ENCODE results near the gene IRX4.

IRX4 gene

DNA sequence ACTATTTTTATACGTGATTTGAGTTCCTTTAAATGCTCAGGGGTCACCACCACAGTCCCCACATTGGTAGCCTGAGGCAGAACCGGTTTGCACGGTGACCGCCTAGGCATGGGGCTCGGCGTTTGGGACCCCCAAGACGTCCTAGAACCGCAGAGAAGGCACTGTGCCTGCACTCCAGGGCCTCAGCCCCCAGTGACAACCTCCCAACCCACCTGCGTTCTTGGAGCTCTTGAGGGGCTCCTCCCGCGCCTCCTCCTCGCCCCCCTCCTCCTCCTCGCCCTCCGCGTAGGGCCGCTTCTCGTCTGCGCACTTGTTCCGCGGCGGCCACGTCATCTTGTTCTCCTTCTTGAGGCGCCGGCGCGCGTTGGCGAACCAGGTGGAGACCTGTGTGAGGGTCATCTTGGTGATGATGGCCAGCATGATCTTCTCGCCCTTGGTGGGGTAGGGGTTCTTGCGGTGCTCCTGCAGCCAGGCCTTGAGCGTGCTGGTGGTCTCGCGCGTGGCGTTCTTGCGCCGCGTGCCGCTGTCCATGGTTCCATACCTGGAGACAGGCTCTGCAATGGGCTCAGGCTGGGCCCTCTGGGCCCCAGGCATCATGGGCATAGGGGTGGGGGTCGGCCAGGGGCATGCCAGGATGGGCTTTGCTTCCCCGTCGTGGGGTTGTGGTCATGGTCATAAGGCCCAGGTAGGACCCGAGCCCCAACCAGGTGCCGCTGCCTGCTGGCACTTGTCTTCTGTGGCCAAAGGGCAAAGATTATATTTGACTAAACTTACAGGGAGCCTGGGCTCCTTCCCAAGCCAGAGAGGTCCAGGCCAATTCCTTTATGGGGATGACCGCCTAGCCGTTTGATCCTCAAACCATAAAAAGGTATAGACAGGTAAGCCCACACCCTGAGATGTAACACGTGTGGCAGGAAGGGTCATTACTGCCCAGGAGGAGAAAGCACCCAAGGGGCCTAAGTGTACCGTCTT lies 3.1 kb downstream of the IRX4 start:
- TF ChIP-seq Cebpa-rat (IDR thresholded peaks at IDR 0.05) = no peak
- peaks cover 16 to 45% (median 34%) of the 10 kb centered on the region in 11 experiments for H3K9me3 ChIP-seq (replicated peaks in 1 of 11)
- no peak overlapping the region for H3K4me3 ChIP-seq
- H3K27me3 ChIP-seq = peaks cover 100% of the 10 kb centered on the region in 11 experiments
- no peak overlapping the region for H3K4me2 ChIP-seq
- H3K4me1 ChIP-seq = peaks cover 18 to 47% (median 32%) of the 10 kb centered on the region in 10 experiments
- H3K27ac ChIP-seq = no peak overlapping the region
- H3K36me3 ChIP-seq = no peaks in the 10 kb centered on the region
- no peak overlapping the region for H3K9ac ChIP-seq
- H4K20me1 ChIP-seq = peaks cover 0 to 80% (median 52%) of the 10 kb centered on the region in 11 experiments; a peak in 18 of 22 replicates

- Histone ChIP-seq H3K4me3 (0 out of 20 replicates have a peak overlapping the region, but pooled peaks of 1 of the 10 experiments have one; percentile 15), H3K27me3 (peaks cover 100% of the 10 kb centered on the region in 11 experiments), H3K9ac (no peak overlapping the region)
Observed at GRCh38 chr5:1878050-1878849, 4.5 kb downstream of the IRX4 start.

DNA sequence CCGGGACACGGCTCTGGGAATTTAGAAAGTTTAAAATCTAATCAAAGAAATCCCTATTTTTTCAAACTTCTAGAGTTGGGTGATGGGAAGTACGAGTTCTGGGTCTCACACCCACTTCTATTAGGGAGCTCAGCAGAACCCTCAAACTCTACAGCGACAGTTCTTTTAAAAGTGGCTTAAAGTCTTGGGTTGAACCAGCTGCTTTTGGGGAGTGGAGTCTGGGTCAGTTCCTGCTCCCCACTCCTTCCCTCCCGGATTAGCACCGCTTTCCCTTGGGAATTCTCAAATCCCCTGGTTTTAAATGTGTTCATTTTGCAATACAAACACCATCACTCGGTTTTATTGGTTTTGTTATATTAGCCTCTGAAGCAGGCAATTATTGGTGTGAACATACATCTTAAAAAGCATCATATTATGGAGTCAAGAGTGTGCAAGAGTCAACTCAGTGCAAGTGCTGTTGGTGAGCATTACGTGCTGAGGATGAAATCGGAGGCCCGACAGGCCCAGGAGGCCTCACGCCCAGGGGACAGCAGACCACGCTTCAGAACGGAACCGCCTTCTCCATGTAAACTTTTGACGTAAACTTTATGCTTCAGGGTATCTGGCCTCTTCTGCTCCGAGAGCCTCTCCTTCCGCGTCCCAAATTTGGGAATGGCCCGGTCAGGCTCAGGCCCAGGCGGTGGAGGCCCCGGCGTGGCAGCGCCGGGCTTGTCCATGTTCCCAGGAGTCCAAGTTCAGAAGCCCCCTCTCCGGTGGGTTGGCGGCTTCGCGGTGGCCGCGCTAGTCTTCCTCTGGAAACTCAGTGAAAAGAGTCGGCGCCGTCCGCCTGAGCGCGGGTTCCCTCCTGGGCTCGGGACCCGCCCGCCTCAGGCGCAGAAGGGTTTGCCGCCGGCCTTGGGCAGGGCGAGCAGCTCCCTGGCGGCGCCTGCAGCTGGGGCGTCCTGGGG lies 5.3 kb downstream of the IRX4 start:
- Histone ChIP-seq H3K4me3 (peak overlapping the region in 2 of 10 experiments; percentile 17 to 33; a peak in 3 of 20 replicates), H3K27me3 (peaks cover 100% of the 10 kb centered on the region in 11 experiments)

More at GRCh38 chr5:1878050-1878849, 4.5 kb downstream of the IRX4 start:
- H3K36me3 ChIP-seq = no peaks in the 10 kb centered on the region
- no peak overlapping the region for H3K27ac ChIP-seq
- peaks cover 0 to 81% (median 46%) of the 10 kb centered on the region in 11 experiments; a peak in 18 of 22 replicates for H4K20me1 ChIP-seq
- TF ChIP-seq Cebpa-rat (IDR thresholded peaks at IDR 0.05) = no peak
- H3K4me2 ChIP-seq = no peak overlapping the region
- H3K4me1 ChIP-seq = peaks cover 23 to 46% (median 36%) of the 10 kb centered on the region in 10 experiments
- peaks cover 16 to 45% (median 34%) of the 10 kb centered on the region in 11 experiments for H3K9me3 ChIP-seq (replicated peaks in 1 of 11)

GRCh38 chr5:1876660-1877064 lies 6.1 kb downstream of the IRX4 start:
- Histone ChIP-seq H3K9me3 (replicated peaks in 1 of 11) (peaks cover 13 to 35% (median 25%) of the 10 kb centered on the region in 11 experiments), H3K27me3 (peaks cover 98 to 100% (median 99%) of the 10 kb centered on the region in 11 experiments), H3K9ac (no peak overlapping the region), H4K20me1 (peaks cover 0 to 73% (median 39%) of the 10 kb centered on the region in 11 experiments; a peak in 18 of 22 replicates), H3K4me2 (peak overlapping the region in 9 of 11 experiments; percentile 7 to 78 (median 51); a peak in 12 of 22 replicates), H3K27ac (no peak overlapping the region), H3K36me3 (no peaks in the 10 kb centered on the region), H3K4me1 (peaks cover 19 to 36% (median 31%) of the 10 kb centered on the region in 10 experiments), H3K4me3 (peak overlapping the region in 3 of 10 experiments; percentile 17 to 33 (median 31); a peak in 5 of 20 replicates)
- no peak for TF ChIP-seq Cebpa-rat (IDR thresholded peaks at IDR 0.05)

More for the DNA sequence above, 5.3 kb downstream of the IRX4 start:
- H4K20me1 ChIP-seq = peaks cover 0 to 79% (median 40%) of the 10 kb centered on the region in 11 experiments; a peak in 18 of 22 replicates
- H3K36me3 ChIP-seq = no peaks in the 10 kb centered on the region
- H3K27ac ChIP-seq = no peak overlapping the region
- H3K4me2 ChIP-seq = peak overlapping the region in 5 of 11 experiments; percentile 7 to 78 (median 62); a peak in 6 of 22 replicates
- peaks cover 16 to 40% (median 31%) of the 10 kb centered on the region in 11 experiments for H3K9me3 ChIP-seq (replicated peaks in 1 of 11)
- no peak overlapping the region for H3K9ac ChIP-seq
- H3K4me1 ChIP-seq = peaks cover 23 to 42% (median 37%) of the 10 kb centered on the region in 10 experiments
- no peak for TF ChIP-seq Cebpa-rat (IDR thresholded peaks at IDR 0.05)

DNA sequence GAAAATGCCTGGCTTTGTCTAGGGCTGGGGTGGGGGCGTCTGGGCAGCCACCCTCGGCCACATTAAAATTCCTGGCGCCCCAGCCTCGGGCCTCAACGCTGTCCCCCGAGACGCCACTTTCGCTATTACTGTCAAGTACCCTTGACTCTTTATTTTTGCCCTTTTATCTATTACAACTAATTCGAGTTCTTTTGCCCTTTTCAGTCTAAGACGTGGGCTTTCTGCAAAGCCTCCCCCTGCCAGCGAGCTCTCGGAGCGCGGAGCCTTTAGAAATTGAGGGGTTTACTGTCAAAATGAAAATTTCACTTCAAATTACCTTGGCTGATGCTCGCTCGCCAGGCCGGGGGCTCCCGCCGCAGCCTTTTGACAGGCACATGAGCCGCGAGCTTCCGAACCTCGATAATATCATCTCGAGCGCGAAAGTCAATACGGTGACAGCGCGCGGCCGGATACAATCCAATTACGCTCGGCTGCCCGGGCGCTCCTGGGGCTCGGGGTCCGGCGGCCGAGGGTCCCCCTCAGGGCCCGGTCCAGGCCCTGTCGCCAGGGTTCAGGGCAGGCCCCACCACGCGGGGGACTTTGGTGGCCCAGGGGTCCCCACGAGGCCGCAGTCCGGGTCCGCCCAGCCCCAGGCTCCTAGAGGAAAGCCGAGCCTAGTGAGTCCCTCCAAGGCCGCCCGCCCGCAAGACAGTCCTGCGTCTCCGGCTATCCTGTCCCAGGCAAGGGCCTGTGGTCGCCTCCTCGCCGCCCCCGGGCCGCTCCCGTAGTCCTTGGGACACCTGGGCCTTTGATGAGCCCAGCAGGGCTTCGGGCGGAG lies 6.7 kb downstream of the IRX4 start:
- peaks cover 0 to 69% (median 39%) of the 10 kb centered on the region in 11 experiments; a peak in 18 of 22 replicates for H4K20me1 ChIP-seq
- H3K4me3 ChIP-seq = peak overlapping the region; percentile 1 to 42 (median 32); a peak in 11 of 20 replicates
- H3K27ac ChIP-seq = no peak overlapping the region
- H3K9ac ChIP-seq = no peak overlapping the region
- no peaks in the 10 kb centered on the region for H3K36me3 ChIP-seq
- TF ChIP-seq Cebpa-rat (IDR thresholded peaks at IDR 0.05) = no peak
- peaks cover 12 to 31% (median 23%) of the 10 kb centered on the region in 11 experiments for H3K9me3 ChIP-seq (replicated peaks in 1 of 11)
- H3K4me1 ChIP-seq = peaks cover 17 to 34% (median 27%) of the 10 kb centered on the region in 10 experiments
- H3K4me2 ChIP-seq = peak overlapping the region; percentile 42 to 78 (median 60); a peak in 21 of 22 replicates
- H3K27me3 ChIP-seq = peaks cover 97 to 100% (median 99%) of the 10 kb centered on the region in 11 experiments

DNA sequence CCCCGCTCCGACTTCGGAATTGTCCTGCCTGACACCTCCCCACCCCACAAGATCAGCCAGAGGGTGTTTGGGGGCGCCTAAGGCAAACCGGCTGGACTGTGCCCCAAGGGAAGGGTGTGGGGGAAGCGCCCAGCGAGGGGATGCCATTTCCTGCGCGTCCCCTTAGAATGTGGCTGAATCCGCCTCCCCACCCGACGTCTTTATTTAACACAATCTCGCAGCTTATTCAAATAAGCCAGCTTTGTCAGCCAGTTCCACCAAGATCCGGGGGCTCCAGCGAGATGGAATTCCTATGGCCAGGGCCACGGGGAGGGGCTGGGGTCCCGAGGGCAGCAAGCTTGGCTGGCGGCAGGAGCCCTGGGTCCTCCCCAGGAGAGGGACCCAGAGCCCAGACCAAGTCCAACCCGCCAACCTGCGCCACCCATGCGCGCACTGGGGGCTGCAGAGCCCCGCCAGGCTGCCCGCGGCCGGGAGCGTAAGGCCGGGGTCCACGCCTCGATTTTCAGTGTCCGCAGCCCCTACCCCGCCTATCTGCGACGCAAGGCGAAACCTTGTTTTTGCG lies 7.4 kb downstream of the IRX4 start:
- Histone ChIP-seq H3K9me3 (replicated peaks in 1 of 11) (peaks cover 12 to 38% (median 23%) of the 10 kb centered on the region in 11 experiments), H4K20me1 (peaks cover 0 to 65% (median 35%) of the 10 kb centered on the region in 11 experiments; a peak in 18 of 22 replicates), H3K4me1 (peaks cover 17 to 34% (median 24%) of the 10 kb centered on the region in 10 experiments), H3K9ac (no peak overlapping the region), H3K27ac (no peak overlapping the region), H3K4me2 (peak overlapping the region; percentile 42 to 78 (median 60); a peak in 21 of 22 replicates), H3K36me3 (no peaks in the 10 kb centered on the region), H3K27me3 (peaks cover 90 to 97% (median 93%) of the 10 kb centered on the region in 11 experiments), H3K4me3 (peak overlapping the region; percentile 1 to 42 (median 32); a peak in 11 of 20 replicates)
- TF ChIP-seq Cebpa-rat (IDR thresholded peaks at IDR 0.05) = no peak

Data from BLaER1 treated with 17β-estradiol and CSF1 and Interleukin-3, amounts not matched to agents 10 nM and 100 nM (cell line).